ENCODE data around the gene SH3RF3. TPM values are rescaled to one million over a fixed set of nuclear protein-coding genes. Genes with fewer than 3 reads are reported as not detected.

Gene SH3RF3
- total RNA-seq, 2 experiments from 2014 or later, result 1.4 TPM

DNA sequence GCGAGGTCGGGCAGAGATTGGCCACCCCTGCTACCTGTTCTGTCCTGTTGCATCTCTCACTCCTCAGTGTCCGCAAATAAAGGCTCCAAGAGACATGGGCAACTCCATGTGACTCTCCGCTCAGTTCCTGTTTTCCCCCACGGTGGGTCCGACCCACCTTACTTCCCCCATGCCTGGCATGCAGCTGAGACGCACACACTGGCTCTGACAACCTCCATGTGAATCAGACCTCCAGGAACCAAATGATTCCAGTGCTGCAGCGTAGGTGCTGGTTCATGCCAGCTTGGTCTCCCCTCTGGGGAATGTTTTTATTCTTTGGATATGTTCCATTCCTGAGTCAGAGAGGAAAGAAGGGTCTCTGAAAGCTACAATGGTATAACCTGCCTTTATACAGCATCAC, 221.5 kb downstream of the SH3RF3 start:
- ATAC-seq, result no peak
- H3K27ac Mint-ChIP-seq, result no peak overlapping the region

DNA sequence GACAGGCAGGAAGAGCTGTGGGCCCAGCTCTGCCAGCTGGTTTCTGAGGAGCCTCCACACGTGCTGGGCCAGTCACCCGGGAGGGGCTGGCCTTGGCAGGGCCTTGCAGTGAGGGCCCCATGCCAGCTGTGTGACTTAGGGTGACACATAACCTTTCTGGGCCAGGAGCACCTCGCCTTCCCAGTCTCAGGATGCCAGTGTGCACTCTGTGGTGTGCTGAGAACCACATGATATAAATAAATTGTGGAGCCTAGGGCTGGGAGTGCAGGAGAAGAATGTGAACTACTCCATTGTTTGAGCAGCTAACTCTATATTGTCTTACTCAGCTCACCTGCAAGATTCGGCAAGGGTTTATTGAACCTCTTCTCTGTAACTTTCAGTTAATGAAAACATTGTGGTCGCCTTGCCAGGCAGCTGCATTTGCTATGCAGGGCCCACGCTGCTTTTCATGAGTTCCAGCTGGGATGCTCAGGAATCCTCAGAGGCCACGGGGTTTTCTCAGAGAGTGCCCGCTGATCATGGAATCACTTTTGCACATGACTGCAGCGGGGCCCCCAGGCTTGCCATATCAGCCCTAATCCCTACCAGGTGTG, 222.3 kb downstream of the SH3RF3 start:
- intact Hi-C loops (cut with DNase I, micrococcal nuclease), result no loop called here
- Mint-ChIP-seq H3K27me3 (no peaks in the 10 kb centered on the region), H3K36me3 (ENCODE audit: low read depth) (no peaks in the 10 kb centered on the region), H3K4me1 (peaks cover 46% of the 10 kb centered on the region), H3K4me3 (no peak overlapping the region), H3K9me3 (ENCODE audit: low read depth) (no peaks in the 10 kb centered on the region), H3K27ac (no peak overlapping the region)
- CTCF ChIA-PET, result no interaction called here
- ATAC-seq, result peak; percentile 35
- peak; percentile 55 for DNase-seq
- POLR2A ChIA-PET, result no interaction called here

More for the DNA sequence above, 221.5 kb downstream of the SH3RF3 start:
- no peaks in the 10 kb centered on the region for H3K36me3 Mint-ChIP-seq (ENCODE audit: low read depth)
- ChIA-PET POLR2A (no interaction called here), CTCF (no interaction called here)
- H3K27me3 Mint-ChIP-seq, result no peaks in the 10 kb centered on the region
- no peaks in the 10 kb centered on the region for H3K9me3 Mint-ChIP-seq (ENCODE audit: low read depth)
- intact Hi-C loops (cut with DNase I, micrococcal nuclease), result no loop called here
- DNase-seq, result no peak
- H3K4me1 Mint-ChIP-seq, result peaks cover 46% of the 10 kb centered on the region
- H3K4me3 Mint-ChIP-seq, result no peak overlapping the region

DNA sequence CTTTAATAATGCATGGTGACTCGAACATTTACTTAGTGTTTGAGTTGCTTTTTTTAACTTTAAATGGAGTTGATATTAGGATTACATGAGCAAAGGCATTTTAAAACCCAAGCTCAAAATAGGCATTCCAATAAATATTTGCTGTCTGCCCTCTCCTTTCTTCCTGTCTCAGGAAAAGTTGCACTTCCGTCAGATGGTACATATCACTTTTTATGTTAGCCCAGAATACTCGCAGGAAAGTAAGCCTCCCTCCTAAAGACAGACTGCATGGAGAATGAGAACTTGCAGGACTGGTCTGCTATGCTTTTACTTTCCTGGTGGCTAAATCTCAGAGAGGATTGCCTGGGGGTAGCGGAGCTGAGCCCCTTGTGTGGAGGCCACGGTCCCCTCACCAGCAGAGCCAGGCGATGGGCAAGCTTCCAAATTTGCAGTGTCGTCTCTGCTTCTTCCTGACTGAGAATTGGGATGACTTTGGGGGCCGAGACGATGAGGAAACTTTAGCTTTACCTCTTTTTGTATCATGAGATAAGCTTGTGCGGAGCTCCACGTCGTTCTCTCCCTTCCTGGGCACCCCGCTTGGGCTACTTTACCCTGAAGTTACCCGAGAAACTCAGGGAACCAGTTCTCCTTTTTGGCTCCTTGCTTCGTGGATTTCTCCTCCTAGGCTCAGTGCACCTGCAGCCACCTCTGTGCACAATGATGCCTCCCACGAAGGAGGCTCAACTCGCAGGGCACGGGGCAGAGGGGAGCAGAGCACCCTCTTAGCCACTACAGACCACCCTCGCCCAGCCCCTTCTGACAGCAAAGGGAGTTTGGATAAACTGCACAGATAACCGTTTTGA, 223.3 kb downstream of the SH3RF3 start:
- CTCF ChIA-PET, result no interaction called here
- Mint-ChIP-seq H3K36me3 (ENCODE audit: low read depth) (no peaks in the 10 kb centered on the region), H3K9me3 (ENCODE audit: low read depth) (no peaks in the 10 kb centered on the region), H3K27me3 (no peaks in the 10 kb centered on the region), H3K4me1 (peaks cover 40% of the 10 kb centered on the region), H3K27ac (no peak overlapping the region), H3K4me3 (no peak overlapping the region)
- intact Hi-C loops (cut with DNase I, micrococcal nuclease), result no loop called here
- POLR2A ChIA-PET, result interaction anchor here (0.6 kb wide), 1 partner anchor 1360 kb away, joined by 3 read pairs; no protein-coding TSS in a partner anchor
- no peak for DNase-seq
- ATAC-seq, result no peak

DNA sequence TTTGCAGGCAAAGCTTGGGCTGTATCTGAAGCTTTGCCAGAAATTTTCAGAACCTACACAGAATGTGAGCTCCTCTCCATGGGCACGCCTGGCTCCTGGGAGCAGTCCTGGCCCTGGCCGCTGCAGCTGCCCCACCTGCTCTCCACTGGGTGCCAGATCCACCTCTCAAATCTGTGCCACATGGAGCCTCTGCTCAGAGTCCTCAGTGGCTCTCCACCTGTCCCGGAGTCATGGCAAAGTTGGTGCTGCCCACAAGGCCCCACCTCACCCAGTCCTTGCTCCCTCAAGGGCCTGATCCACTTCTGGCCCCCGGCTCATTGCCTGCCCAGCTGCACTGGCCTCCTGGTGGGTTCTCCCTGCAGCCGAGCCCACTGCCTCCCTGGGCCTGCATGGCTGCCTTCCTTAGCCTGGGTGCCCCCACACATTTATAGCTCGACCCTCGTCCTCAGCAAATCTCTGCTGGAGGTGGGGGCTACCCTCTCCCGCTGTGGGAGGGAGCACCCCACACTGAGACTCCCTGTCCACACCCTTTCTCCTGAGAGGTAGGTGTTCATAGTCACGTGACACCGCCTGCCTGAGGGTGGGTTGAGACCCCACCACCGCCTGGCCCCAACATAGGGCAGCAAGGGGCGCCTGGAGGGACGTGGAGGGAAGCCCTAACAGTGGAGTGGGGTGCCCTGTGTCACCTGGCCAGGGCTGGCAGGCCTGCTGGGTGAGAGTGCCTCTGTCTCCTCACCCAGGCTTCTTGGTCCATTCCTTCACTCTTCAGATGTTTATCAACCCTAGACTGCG, 224.1 kb downstream of the SH3RF3 start:
- Mint-ChIP-seq H3K36me3 (ENCODE audit: low read depth) (no peaks in the 10 kb centered on the region), H3K4me3 (no peak overlapping the region), H3K27ac (no peak overlapping the region), H3K9me3 (ENCODE audit: low read depth) (peaks cover 4% of the 10 kb centered on the region), H3K27me3 (no peaks in the 10 kb centered on the region), H3K4me1 (peaks cover 34% of the 10 kb centered on the region)
- ChIA-PET POLR2A (interaction anchor here (0.6 kb wide), 1 partner anchor 1359 kb away, joined by 3 read pairs; no protein-coding TSS in a partner anchor), CTCF (no interaction called here)
- intact Hi-C loops (cut with DNase I, micrococcal nuclease), result no loop called here
- ATAC-seq (no peak), DNase-seq (no peak)

DNA sequence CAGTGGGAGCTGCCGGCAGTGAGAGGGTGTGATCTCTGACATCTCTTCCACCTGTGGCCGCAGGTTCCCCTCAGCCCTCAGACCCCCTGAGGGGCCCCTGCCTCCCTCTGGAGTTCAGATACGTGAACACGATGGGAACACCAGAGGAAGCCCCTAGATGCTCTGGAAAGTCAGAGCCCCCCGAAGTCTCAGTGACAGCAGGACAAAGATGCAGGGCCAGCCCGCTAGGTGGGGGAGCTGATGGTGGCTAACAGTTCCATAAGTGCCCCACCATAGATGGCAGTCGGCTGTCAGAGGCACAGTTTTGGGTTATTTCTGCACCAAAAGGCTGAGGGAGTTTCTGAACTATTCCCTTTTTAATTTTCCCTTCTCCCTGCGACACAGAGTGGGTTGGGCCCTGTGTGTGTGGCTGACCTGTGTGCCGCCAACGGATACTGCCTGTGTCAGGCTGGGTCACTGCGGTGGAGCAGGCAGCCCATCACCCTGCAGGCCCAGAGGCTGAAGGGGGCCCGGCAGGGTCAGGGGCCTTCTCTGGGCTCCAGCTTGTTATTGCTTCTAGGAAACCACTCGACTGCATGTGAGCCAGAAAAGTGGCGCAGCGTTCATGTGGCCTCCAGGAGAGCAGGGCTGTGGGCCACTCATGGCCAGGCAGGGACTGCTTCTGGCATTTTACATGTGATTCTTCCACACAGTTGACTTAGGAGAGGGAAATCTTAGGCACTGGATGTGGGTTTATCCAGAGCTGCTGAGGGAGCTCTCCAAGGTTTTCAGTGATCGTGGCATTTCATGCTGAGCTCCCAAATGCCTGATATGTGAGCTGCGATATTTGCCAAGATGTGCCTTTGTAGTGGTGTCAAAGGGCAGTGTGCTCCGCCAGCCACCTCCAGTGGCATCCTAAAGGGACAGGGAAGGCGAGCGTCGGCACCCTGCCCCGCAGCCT, 225.1 kb downstream of the SH3RF3 start:
- CTCF ChIA-PET, result no interaction called here
- Mint-ChIP-seq H3K4me3 (no peak overlapping the region), H3K27ac (no peak overlapping the region)

DNA sequence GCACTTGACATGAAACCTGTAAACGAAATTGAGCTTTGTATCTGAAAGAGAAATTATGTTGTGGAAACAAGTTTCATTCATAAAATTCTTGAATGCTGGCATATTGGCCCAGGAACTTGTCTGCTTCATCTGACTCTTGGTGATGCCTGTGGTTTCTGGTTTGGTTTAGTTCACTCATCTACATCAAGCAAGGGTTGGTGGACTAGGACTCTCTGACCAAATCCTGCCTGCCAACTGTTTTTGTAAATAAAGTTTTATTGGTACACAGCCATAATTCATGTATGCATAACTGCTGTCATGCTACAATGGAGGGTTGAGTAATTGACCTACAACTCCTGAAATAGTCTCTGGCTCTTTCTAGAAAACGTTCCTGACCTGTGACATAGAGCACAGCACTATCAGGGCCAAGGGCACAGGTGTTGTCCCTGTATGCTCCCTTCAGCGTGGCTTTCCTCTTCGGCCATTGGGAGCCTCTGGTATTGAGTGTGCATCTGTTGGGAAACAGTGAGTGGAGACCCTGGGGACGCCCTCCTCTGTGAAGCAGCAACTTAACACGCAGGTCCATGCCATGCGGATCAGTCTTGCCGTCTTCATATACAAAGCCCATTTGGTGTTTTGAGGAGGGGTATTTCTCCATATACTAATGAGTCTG, 226.3 kb downstream of the SH3RF3 start:
- Mint-ChIP-seq H3K27me3 (no peaks in the 10 kb centered on the region), H3K4me3 (no peak overlapping the region), H3K27ac (no peak overlapping the region), H3K4me1 (peaks cover 12% of the 10 kb centered on the region), H3K36me3 (ENCODE audit: low read depth) (no peaks in the 10 kb centered on the region), H3K9me3 (ENCODE audit: low read depth) (peaks cover 11% of the 10 kb centered on the region)
- ATAC-seq (no peak), DNase-seq (no peak)
- CTCF ChIA-PET, result interaction anchor here (0.8 kb wide), 1 partner anchor 149 kb away, joined by 3 read pairs; no protein-coding TSS in a partner anchor
- intact Hi-C loops (cut with DNase I, micrococcal nuclease), result no loop called here
- POLR2A ChIA-PET, result no interaction called here

More for the DNA sequence above, 225.1 kb downstream of the SH3RF3 start:
- peaks cover 24% of the 10 kb centered on the region for H3K4me1 Mint-ChIP-seq
- peaks cover 11% of the 10 kb centered on the region for H3K9me3 Mint-ChIP-seq (ENCODE audit: low read depth)
- ATAC-seq (no peak), DNase-seq (no peak)
- POLR2A ChIA-PET, result no interaction called here
- H3K27me3 Mint-ChIP-seq, result no peaks in the 10 kb centered on the region
- no peaks in the 10 kb centered on the region for H3K36me3 Mint-ChIP-seq (ENCODE audit: low read depth)
- intact Hi-C loops (cut with DNase I, micrococcal nuclease), result no loop called here

DNA sequence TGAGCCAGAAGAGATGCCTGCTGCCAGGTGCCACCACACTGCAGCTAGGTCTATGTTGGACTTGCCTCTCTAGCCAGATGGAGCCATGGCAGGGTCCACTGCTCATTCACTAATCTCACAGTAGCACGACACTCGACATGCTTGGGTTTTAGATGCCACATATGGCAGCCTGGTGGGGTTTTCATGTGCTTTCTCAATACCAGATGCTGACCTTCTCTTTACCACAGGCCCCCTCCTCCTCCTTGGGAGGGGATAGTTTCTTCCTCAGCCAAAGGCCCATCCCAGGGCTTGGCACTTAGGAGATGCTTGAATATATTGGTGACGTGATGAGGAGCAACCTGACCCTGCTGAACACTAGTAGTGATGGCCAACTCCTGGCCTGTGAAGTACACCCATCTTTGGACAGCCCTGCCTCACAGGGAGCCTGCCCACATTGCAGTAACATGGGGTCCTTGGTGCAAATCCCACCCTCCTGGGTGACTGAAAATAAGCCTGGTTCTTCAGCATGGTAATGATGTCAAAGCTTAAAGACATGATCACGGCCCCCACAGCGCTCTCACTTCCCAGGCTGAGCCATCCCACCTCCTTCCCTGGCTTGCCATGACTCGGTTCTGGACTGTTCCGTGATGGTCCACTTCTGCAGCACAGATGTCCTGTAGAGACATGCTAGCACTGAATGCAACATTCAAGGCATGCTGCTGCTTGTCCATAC, 227.5 kb downstream of the SH3RF3 start:
- Mint-ChIP-seq H3K27me3 (no peaks in the 10 kb centered on the region), H3K4me1 (no peaks in the 10 kb centered on the region), H3K36me3 (ENCODE audit: low read depth) (no peaks in the 10 kb centered on the region), H3K4me3 (no peak overlapping the region), H3K27ac (no peak overlapping the region), H3K9me3 (ENCODE audit: low read depth) (peaks cover 11% of the 10 kb centered on the region)
- intact Hi-C loops (cut with DNase I, micrococcal nuclease), result no loop called here
- ATAC-seq (no peak), DNase-seq (no peak)
- CTCF ChIA-PET, result no interaction called here
- POLR2A ChIA-PET, result no interaction called here

DNA sequence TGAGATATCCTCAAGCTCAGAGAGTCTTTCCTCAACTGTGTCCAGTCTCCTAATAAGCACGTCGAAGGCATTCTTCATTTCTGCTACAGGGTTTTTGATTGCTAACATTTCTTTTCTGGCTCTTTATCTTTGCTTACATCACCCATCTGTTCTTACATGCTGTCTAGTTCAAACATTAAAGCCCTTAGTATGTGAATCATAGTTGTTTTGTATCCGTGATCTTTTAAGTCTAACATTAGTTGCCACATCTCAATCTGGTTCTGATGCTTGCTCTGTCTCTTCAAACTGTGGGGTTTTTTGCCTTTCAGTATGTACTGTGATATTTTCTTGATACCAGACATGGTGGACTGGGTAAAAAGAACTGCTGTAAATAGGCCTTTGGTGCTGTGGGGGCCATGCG, 235.2 kb downstream of the SH3RF3 start:
- POLR2A ChIA-PET, result no interaction called here
- Mint-ChIP-seq H3K27me3 (peaks cover 4% of the 10 kb centered on the region), H3K27ac (no peak overlapping the region), H3K4me3 (no peak overlapping the region), H3K36me3 (ENCODE audit: low read depth) (no peaks in the 10 kb centered on the region), H3K9me3 (ENCODE audit: low read depth) (no peaks in the 10 kb centered on the region), H3K4me1 (no peaks in the 10 kb centered on the region)
- CTCF ChIA-PET, result no interaction called here
- ATAC-seq, result no peak
- intact Hi-C loops (cut with DNase I, micrococcal nuclease), result no loop called here
- no peak for DNase-seq

DNA sequence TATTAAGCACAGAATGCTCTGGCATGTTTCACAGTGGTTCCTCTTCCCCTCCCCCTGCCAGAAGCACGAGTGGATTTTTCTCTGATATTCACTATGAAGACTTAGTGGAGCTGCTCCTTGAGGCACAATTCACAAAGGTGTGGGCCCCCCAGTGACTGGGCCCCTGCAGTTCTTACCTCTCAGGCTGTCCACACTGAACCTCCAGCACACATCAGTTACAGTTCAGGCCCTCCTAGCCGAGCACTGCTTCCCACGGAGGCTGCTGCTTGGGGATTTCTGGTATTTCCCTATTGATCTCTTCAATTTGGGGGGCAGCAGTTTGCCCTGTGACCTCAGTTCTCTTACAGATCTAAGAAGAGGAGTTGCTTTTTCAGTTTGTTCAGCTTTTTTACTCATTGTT, 236.1 kb downstream of the SH3RF3 start:
- H3K9me3 Mint-ChIP-seq (ENCODE audit: low read depth), result no peaks in the 10 kb centered on the region
- ChIA-PET CTCF (no interaction called here), POLR2A (no interaction called here)
- peaks cover 4% of the 10 kb centered on the region for H3K27me3 Mint-ChIP-seq
- ATAC-seq (no peak), DNase-seq (no peak)
- no peak overlapping the region for H3K27ac Mint-ChIP-seq
- H3K4me3 Mint-ChIP-seq, result no peak overlapping the region
- no peaks in the 10 kb centered on the region for H3K36me3 Mint-ChIP-seq (ENCODE audit: low read depth)
- intact Hi-C loops (cut with DNase I, micrococcal nuclease), result no loop called here
- H3K4me1 Mint-ChIP-seq, result no peaks in the 10 kb centered on the region

DNA sequence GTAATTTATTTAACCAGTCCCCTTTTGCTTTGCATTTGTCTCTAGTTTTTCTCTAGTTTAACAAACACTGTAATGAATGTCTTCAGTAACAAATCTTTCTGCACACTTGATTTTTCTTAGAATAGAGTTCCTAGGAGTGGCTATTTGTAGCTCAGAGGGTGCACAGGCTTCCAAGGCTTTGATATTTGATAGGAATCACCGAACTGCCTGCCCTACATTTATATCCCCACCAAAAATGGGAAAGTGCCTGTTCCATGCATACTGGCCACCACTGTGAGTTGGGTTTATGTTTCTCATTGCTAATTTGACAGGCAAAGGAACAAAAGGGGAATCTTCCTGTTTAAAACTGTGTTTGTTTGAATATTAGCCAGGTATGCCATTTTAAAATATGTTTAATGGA, 238.7 kb downstream of the SH3RF3 start:
- Mint-ChIP-seq H3K9me3 (ENCODE audit: low read depth) (no peaks in the 10 kb centered on the region), H3K27ac (no peak overlapping the region), H3K4me1 (no peaks in the 10 kb centered on the region), H3K4me3 (no peak overlapping the region), H3K36me3 (ENCODE audit: low read depth) (no peaks in the 10 kb centered on the region), H3K27me3 (peaks cover 2% of the 10 kb centered on the region)
- ChIA-PET CTCF (no interaction called here), POLR2A (no interaction called here)
- ATAC-seq, result no peak
- no peak for DNase-seq
- intact Hi-C loops (cut with DNase I, micrococcal nuclease), result no loop called here

Data from activated CD4-positive, alpha-beta T cell treated with anti-CD3 and anti-CD28 coated beads for 36 hours (primary cell).